IPS-NIHi7 (cell line): Measurements from ENCODE around the gene SPATA12.
A peak's percentile ranks its signal among the peaks of the same experiment; 100 is the strongest.

ENCODE experiments used
- DNase-seq: peaks from one replicate; pipeline ENCODE4 v3.0.0; 2012; ENCODE audit warnings: mixed read lengths; ENCODE audit errors: extremely low spot score

SPATA12 gene

GRCh38 chr3:57052662-57053061 is 7.8 kb upstream of the SPATA12 start:
- no peak for DNase-seq

GRCh38 chr3:57053122-57053521 is 7.3 kb upstream of the SPATA12 start:
- DNase-seq = no peak

- no peak for DNase-seq
Observed at GRCh38 chr3:57057351-57057750, 3.1 kb upstream of the SPATA12 start.

GRCh38 chr3:57059411-57059810 is 1.1 kb upstream of the SPATA12 start:
- DNase-seq = no peak

- no peak for DNase-seq
Observed at GRCh38 chr3:57061556-57061955, 1.1 kb downstream of the SPATA12 start.

- no peak for DNase-seq
Observed at GRCh38 chr3:57062101-57062631, 1.7 kb downstream of the SPATA12 start.

- no peak for DNase-seq
Observed at GRCh38 chr3:57063032-57063431, 2.6 kb downstream of the SPATA12 start.

GRCh38 chr3:57064001-57064400 is 3.5 kb downstream of the SPATA12 start:
- DNase-seq = no peak

- no peak for DNase-seq
Observed at GRCh38 chr3:57064572-57064971, 4.1 kb downstream of the SPATA12 start.

GRCh38 chr3:57065588-57065987 is 5.1 kb downstream of the SPATA12 start:
- DNase-seq = peak; percentile 48

- no peak for DNase-seq
Observed at GRCh38 chr3:57066471-57066870, 6.0 kb downstream of the SPATA12 start.

GRCh38 chr3:57068437-57069089 is 8.1 kb downstream of the SPATA12 start:
- DNase-seq = no peak

GRCh38 chr3:57069503-57069902 is 9.0 kb downstream of the SPATA12 start:
- DNase-seq = no peak

GRCh38 chr3:57073628-57074027 is 13.2 kb downstream of the SPATA12 start:
- no peak for DNase-seq

- DNase-seq = no peak
Observed at GRCh38 chr3:57074135-57074534, 13.7 kb downstream of the SPATA12 start.

- no peak for DNase-seq
Observed at GRCh38 chr3:57076422-57076951, 16.0 kb downstream of the SPATA12 start.

GRCh38 chr3:57077630-57078343 is 17.3 kb downstream of the SPATA12 start:
- DNase-seq = no peak

GRCh38 chr3:57078344-57078634 is 17.8 kb downstream of the SPATA12 start:
- peak; percentile 59 for DNase-seq

GRCh38 chr3:57078635-57079473 is 18.4 kb downstream of the SPATA12 start:
- peak; percentile 89 for DNase-seq

GRCh38 chr3:57079474-57079831 is 19.0 kb downstream of the SPATA12 start:
- no peak for DNase-seq

- no peak for DNase-seq
Observed at GRCh38 chr3:57080171-57080570, 19.7 kb downstream of the SPATA12 start.

GRCh38 chr3:57081173-57081572 is 20.7 kb downstream of the SPATA12 start:
- no peak for DNase-seq
